ENCODE data around the gene IDH3A. TPM values are rescaled to one million over a fixed set of nuclear protein-coding genes. Genes with fewer than 3 reads are reported as not detected.

The IDH3A gene
- total RNA-seq, 1 experiment from 2014 or later = 112 TPM

DNA sequence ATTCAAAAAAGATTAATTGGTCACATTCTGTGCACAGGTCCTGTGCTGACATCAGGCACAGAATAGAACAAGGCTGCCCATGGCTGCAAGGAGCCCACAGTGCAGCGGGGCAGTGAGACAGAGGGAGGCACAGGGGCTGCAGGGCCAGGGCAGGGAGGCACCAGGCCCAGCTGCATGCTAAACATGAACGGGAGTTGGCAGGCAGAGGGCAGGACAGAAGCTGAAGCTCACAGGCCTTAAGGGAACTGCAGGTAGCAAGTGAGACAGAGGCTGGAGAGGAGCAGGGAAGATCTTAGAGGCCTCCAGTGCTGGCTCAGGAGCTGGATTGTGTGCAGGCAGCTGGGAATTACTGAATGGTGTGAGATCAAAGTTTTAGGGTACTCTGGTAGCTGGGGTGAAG, 26.2 kb downstream of the IDH3A start:
- POLR2A ChIA-PET (ENCODE audit: low non-redundant PET) = no interaction called here
- CTCF ChIA-PET = interaction anchor here (0.6 kb wide), 1 partner anchor 495 kb away, joined by 4 read pairs; no protein-coding TSS in a partner anchor
- Histone ChIP-seq H3K36me3 (ENCODE audit: insufficient read depth, low read length, poor library complexity, severe bottlenecking) (peaks cover 4% of the 10 kb centered on the region), H3K4me3 (ENCODE audit: low read depth, low read length, poor library complexity, severe bottlenecking) (no peak overlapping the region), H3K27me3 (replicated peaks; ENCODE audit: insufficient read depth, low read depth, low read length, poor library complexity) (no peaks in the 10 kb centered on the region), H3K27ac (ENCODE audit: low read depth, low read length, poor library complexity, severe bottlenecking) (no peak overlapping the region), H3K9me3 (ENCODE audit: low read depth, low read length, poor library complexity, severe bottlenecking) (no peaks in the 10 kb centered on the region), H3K4me1 (ENCODE audit: insufficient read depth, low read length, poor library complexity, severe bottlenecking) (no peaks in the 10 kb centered on the region)
- TF ChIP-seq EZH2 (IDR thresholded peaks at IDR 0.05; ENCODE audit: borderline replicate concordance, low read depth, low read length, poor library complexity, severe bottlenecking) = no peak
- TF ChIP-seq CTCF (conservative IDR thresholded peaks at IDR 0.05; ENCODE audit: low read depth, low read length) = no peak
- intact Hi-C loops (cut with micrococcal nuclease; ENCODE audit: unreplicated experiment) = no loop called here
- no peak for DNase-seq (ENCODE audit: low spot score)
- no TSS peak for BruUV-seq (replicated peaks)

GRCh38 chr15:78177447-78177873, 28.3 kb downstream of the IDH3A start:
- H3K27ac ChIP-seq (ENCODE audit: low read depth, low read length, poor library complexity, severe bottlenecking) = no peak overlapping the region
- H3K27me3 ChIP-seq (replicated peaks; ENCODE audit: insufficient read depth, low read depth, low read length, poor library complexity) = no peaks in the 10 kb centered on the region
- no peaks in the 10 kb centered on the region for H3K4me1 ChIP-seq (ENCODE audit: insufficient read depth, low read length, poor library complexity, severe bottlenecking)
- TF ChIP-seq CTCF (conservative IDR thresholded peaks at IDR 0.05; ENCODE audit: low read depth, low read length) = peak; percentile 88
- TF ChIP-seq EZH2 (IDR thresholded peaks at IDR 0.05; ENCODE audit: borderline replicate concordance, low read depth, low read length, poor library complexity, severe bottlenecking) = no peak
- no peaks in the 10 kb centered on the region for H3K36me3 ChIP-seq (ENCODE audit: insufficient read depth, low read length, poor library complexity, severe bottlenecking)
- DNase-seq (ENCODE audit: low spot score) = peak; percentile 63
- H3K4me3 ChIP-seq (ENCODE audit: low read depth, low read length, poor library complexity, severe bottlenecking) = no peak overlapping the region
- H3K9me3 ChIP-seq (ENCODE audit: low read depth, low read length, poor library complexity, severe bottlenecking) = no peaks in the 10 kb centered on the region
- POLR2A ChIA-PET (ENCODE audit: low non-redundant PET) = no interaction called here
- CTCF ChIA-PET = interaction anchor here (1.0 kb wide), 1 partner anchor 64 kb away, joined by 4 read pairs; no protein-coding TSS in a partner anchor
- BruUV-seq (replicated peaks) = no TSS peak
- intact Hi-C loops (cut with micrococcal nuclease; ENCODE audit: unreplicated experiment) = loop anchor here (1.0 kb wide), 1 partner anchor 64 kb away; no protein-coding TSS in a partner anchor

DNA sequence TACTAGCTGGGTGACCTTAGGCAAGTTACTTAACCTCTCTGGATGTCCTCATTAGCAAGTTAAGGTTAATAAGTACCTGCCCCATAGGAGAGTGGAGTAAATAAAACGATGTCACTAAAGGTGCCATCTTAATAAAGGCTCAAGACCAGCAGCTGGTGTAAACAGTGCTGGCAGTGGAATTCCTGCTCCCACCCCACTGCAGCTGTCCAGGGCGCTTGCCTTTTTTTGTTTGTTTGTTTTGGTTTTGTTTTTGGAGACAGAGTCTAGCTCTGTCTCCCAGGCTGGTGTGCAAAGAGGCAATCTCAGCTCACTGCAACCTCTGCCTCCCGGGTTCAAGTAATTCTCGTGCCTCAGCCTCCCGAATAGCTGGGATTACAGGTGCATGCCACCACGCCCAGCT, 28.9 kb downstream of the IDH3A start:
- no peak for DNase-seq (ENCODE audit: low spot score)
- H3K9me3 ChIP-seq (ENCODE audit: low read depth, low read length, poor library complexity, severe bottlenecking) = no peaks in the 10 kb centered on the region
- no peaks in the 10 kb centered on the region for H3K36me3 ChIP-seq (ENCODE audit: insufficient read depth, low read length, poor library complexity, severe bottlenecking)
- H3K4me1 ChIP-seq (ENCODE audit: insufficient read depth, low read length, poor library complexity, severe bottlenecking) = no peaks in the 10 kb centered on the region
- H3K27ac ChIP-seq (ENCODE audit: low read depth, low read length, poor library complexity, severe bottlenecking) = no peak overlapping the region
- CTCF ChIA-PET = interaction anchor here (1.0 kb wide), 1 partner anchor 63 kb away, joined by 4 read pairs; no protein-coding TSS in a partner anchor
- intact Hi-C loops (cut with micrococcal nuclease; ENCODE audit: unreplicated experiment) = no loop called here
- no TSS peak for BruUV-seq (replicated peaks)
- no peaks in the 10 kb centered on the region for H3K27me3 ChIP-seq (replicated peaks; ENCODE audit: insufficient read depth, low read depth, low read length, poor library complexity)
- TF ChIP-seq CTCF (conservative IDR thresholded peaks at IDR 0.05; ENCODE audit: low read depth, low read length) = no peak
- TF ChIP-seq EZH2 (IDR thresholded peaks at IDR 0.05; ENCODE audit: borderline replicate concordance, low read depth, low read length, poor library complexity, severe bottlenecking) = no peak
- POLR2A ChIA-PET (ENCODE audit: low non-redundant PET) = no interaction called here
- no peak overlapping the region for H3K4me3 ChIP-seq (ENCODE audit: low read depth, low read length, poor library complexity, severe bottlenecking)

Data from A673 (cell line).